GM12878 (cell line): ENCODE results near the gene FLT1. TPM values are rescaled to one million over a fixed set of nuclear protein-coding genes. Genes with fewer than 3 reads are reported as not detected.
A peak's percentile ranks its signal among the peaks of the same experiment; 100 is the strongest.

Experiments
- CBFB ChIP-seq: IDR thresholded peaks from 2 replicates; pipeline ENCODE4 v1.6.1; 2016; ENCODE audit warnings: antibody characterized with exemption, low read depth
- CHD1 ChIP-seq: IDR thresholded peaks from 2 replicates; pipeline ENCODE4 v1.6.1; 2012; ENCODE audit warnings: low read depth, low read length, improper control_type of control experiment
- CHD2 ChIP-seq: IDR thresholded peaks from 2 replicates; pipeline ENCODE4 v1.6.1; 2011; ENCODE audit warnings: low read depth, low read length, improper control_type of control experiment, borderline replicate concordance
- FOXM1 ChIP-seq: IDR thresholded peaks from 2 replicates; pipeline ENCODE4 v1.6.1; 2012; ENCODE audit warnings: low read depth, mild to moderate bottlenecking, inconsistent platforms, low read length, moderate library complexity
- GATAD2B ChIP-seq: fragments of 450-650 bp; conservative IDR thresholded peaks from 2 replicates; pipeline ENCODE4 v1.6.1; 2017; ENCODE audit warnings: low read depth, mild to moderate bottlenecking, moderate library complexity
- HDGF ChIP-seq: fragments of 450-650 bp; IDR thresholded peaks from 2 replicates; pipeline ENCODE4 v1.6.1; 2016; ENCODE audit warnings: antibody characterized with exemption
- MTA2 ChIP-seq: fragments of 450-650 bp; IDR thresholded peaks from 2 replicates; pipeline ENCODE4 v1.6.1; 2016; ENCODE audit warnings: low read depth, mild to moderate bottlenecking, moderate library complexity
- NRF1 ChIP-seq: conservative IDR thresholded peaks from 2 replicates; pipeline ENCODE4 v1.6.1; 2011; ENCODE audit warnings: mild to moderate bottlenecking, low read depth, low read length, improper control_type of control experiment
- POLR2AphosphoS5 ChIP-seq: IDR thresholded peaks from 2 replicates; pipeline ENCODE4 v1.6.1; 2011; ENCODE audit warnings: mild to moderate bottlenecking, low read length, inconsistent platforms
- RAD21 ChIP-seq: IDR thresholded peaks from 2 replicates; pipeline ENCODE4 v1.6.1; 2011; ENCODE audit warnings: mild to moderate bottlenecking, low read depth, low read length, moderate library complexity; ENCODE audit not compliant: insufficient read depth
- RELA ChIP-seq: fragments of 450-650 bp; IDR thresholded peaks from 2 replicates; pipeline ENCODE4 v1.8.0; 2014; ENCODE audit warnings: borderline replicate concordance; ENCODE audit not compliant: partially characterized antibody
- SIX5 ChIP-seq: IDR thresholded peaks from 2 replicates; pipeline ENCODE4 v1.6.1; 2011; ENCODE audit warnings: mild to moderate bottlenecking, low read depth, low read length, moderate library complexity; ENCODE audit not compliant: severe bottlenecking
- SMARCA5 ChIP-seq: fragments of 450-650 bp; IDR thresholded peaks from 2 replicates; pipeline ENCODE4 v1.6.1; 2017; ENCODE audit warnings: mild to moderate bottlenecking
- SMC3 ChIP-seq: IDR thresholded peaks from 2 replicates; pipeline ENCODE4 v1.6.1; 2011; ENCODE audit warnings: low read length, improper control_type of control experiment, borderline replicate concordance
- STAT1 ChIP-seq: fragments of 450-650 bp; conservative IDR thresholded peaks from 2 replicates; pipeline ENCODE4 v1.6.1; 2014; ENCODE audit warnings: antibody characterized with exemption, mild to moderate bottlenecking
- TAF1 ChIP-seq: IDR thresholded peaks from 2 replicates; pipeline ENCODE4 v1.6.1; 2011; ENCODE audit warnings: mild to moderate bottlenecking, low read depth, low read length, borderline replicate concordance
- ZNF622 ChIP-seq: fragments of 450-650 bp; IDR thresholded peaks from 2 replicates; pipeline ENCODE4 v1.6.1; 2017; ENCODE audit warnings: mild to moderate bottlenecking, inconsistent platforms
- polyA plus RNA-seq, 11 experiments: library from polyadenylated mRNA; depleted of rRNA in 4 of 11; unstranded in 6 of 11; stranded (reverse) in 5 of 11; fragments of >200 nt; fragmentation: Nextera tagmentation in 4 of 11; fragmentation: Illumina TruSeq in 1 of 11; extraction: Ambion mirVana in 4 of 11; extraction: Trizol in 1 of 11; gene quantifications; 1 replicate in 1 of 11; 2 replicates in 10 of 11; pipeline versions ENCODE4 v1.2.1 to v1.2.3, GENCODE V29; 2011 to 2016; ENCODE audit warnings: inconsistent platforms in 2 of 11, missing spikeins in 2 of 11, low read depth in 1 of 11
- total RNA-seq, 4 experiments: library from RNA; depleted of rRNA in 3 of 4; stranded (reverse); fragments of >200 nt in 3 of 4; fragmentation: Illumina TruSeq in 1 of 4; extraction: Trizol in 1 of 4; gene quantifications; 2 replicates each; pipeline versions ENCODE4 v1.2.1 to v1.2.3, GENCODE V29; 2013 to 2021
- TF ChIP-seq, protein P1 (sequence below): IDR thresholded peaks from 2 replicates; pipeline ENCODE4 v1.6.1; 2011; ENCODE audit warnings: borderline replicate concordance, low read depth, mild to moderate bottlenecking, moderate library complexity, mixed read lengths, low read length; ENCODE audit not compliant: insufficient read depth; ENCODE audit errors: extremely low read length
- TF ChIP-seq, protein P2 (sequence below): fragments of 450-650 bp; IDR thresholded peaks from 2 replicates; pipeline ENCODE4 v1.6.1; 2018; ENCODE audit warnings: mild to moderate bottlenecking, low read depth, moderate library complexity; ENCODE audit not compliant: partially characterized antibody
- TF ChIP-seq, protein P3 (sequence below): IDR thresholded peaks from 2 replicates; pipeline ENCODE4 v1.6.1; 2012; ENCODE audit warnings: low read depth, low read length, improper control_type of control experiment
- TF ChIP-seq, protein P4 (sequence below): IDR thresholded peaks from 2 replicates; pipeline ENCODE4 v1.6.1; 2012; ENCODE audit warnings: improper control_type of control experiment, low read depth, low read length; ENCODE audit not compliant: insufficient replicate concordance

The FLT1 gene
- total and polyA plus RNA-seq, 10 of the 15 experiments (the other 5 are each of a cell fraction or from before 2014, with no cell fraction given) = 0.55 to 5.6 (median 0.84) TPM

DNA sequence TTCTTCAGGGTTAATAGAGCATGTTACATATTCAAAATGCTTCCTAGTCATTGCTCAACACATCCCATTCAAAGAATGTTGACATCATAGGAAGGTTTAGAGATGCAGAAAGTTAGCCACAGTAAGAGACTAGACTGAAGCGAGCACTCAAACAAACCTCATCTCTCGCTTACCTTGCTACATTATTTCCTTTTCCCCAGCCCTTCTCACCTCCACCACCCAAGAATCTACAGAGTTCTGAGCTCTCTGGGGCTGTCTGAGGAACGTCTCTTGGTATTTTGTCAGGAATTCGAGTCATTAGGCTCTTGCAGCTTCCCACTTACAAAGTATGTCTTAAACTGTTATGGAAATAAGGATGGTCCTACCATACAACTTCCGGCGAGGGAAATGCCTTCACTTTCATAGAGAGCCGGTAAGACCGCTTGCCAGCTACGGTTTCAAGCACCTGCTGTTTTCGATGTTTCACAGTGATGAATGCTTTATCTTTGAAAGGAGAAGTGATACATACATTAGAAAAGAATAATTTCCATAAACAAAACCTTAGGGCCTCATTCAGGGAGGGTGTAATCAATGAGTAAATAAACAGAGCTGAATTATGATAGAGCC, 65.1 kb downstream of the FLT1 start (continued):
- TF ChIP-seq, protein P1, sequence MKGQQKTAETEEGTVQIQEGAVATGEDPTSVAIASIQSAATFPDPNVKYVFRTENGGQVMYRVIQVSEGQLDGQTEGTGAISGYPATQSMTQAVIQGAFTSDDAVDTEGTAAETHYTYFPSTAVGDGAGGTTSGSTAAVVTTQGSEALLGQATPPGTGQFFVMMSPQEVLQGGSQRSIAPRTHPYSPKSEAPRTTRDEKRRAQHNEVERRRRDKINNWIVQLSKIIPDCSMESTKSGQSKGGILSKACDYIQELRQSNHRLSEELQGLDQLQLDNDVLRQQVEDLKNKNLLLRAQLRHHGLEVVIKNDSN = no peak
- TF ChIP-seq SMC3 = peak; percentile 27
- no peak for TF ChIP-seq SMARCA5
- TF ChIP-seq POLR2AphosphoS5 = peak; percentile 84
- no peak for TF ChIP-seq CHD1
- no peak; the same call in 1 of the 2 replicates for TF ChIP-seq TAF1
- TF ChIP-seq RELA = no peak
- TF ChIP-seq SIX5 = no peak
- TF ChIP-seq CBFB = peak; percentile 17; the same call in 1 of the 2 replicates
- TF ChIP-seq NRF1 = no peak
- peak; percentile 42 for TF ChIP-seq FOXM1
- TF ChIP-seq, protein P2, sequence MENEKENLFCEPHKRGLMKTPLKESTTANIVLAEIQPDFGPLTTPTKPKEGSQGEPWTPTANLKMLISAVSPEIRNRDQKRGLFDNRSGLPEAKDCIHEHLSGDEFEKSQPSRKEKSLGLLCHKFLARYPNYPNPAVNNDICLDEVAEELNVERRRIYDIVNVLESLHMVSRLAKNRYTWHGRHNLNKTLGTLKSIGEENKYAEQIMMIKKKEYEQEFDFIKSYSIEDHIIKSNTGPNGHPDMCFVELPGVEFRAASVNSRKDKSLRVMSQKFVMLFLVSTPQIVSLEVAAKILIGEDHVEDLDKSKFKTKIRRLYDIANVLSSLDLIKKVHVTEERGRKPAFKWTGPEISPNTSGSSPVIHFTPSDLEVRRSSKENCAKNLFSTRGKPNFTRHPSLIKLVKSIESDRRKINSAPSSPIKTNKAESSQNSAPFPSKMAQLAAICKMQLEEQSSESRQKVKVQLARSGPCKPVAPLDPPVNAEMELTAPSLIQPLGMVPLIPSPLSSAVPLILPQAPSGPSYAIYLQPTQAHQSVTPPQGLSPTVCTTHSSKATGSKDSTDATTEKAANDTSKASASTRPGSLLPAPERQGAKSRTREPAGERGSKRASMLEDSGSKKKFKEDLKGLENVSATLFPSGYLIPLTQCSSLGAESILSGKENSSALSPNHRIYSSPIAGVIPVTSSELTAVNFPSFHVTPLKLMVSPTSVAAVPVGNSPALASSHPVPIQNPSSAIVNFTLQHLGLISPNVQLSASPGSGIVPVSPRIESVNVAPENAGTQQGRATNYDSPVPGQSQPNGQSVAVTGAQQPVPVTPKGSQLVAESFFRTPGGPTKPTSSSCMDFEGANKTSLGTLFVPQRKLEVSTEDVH = no peak
- TF ChIP-seq RAD21 = no peak
- TF ChIP-seq STAT1 = no peak
- TF ChIP-seq, protein P3, sequence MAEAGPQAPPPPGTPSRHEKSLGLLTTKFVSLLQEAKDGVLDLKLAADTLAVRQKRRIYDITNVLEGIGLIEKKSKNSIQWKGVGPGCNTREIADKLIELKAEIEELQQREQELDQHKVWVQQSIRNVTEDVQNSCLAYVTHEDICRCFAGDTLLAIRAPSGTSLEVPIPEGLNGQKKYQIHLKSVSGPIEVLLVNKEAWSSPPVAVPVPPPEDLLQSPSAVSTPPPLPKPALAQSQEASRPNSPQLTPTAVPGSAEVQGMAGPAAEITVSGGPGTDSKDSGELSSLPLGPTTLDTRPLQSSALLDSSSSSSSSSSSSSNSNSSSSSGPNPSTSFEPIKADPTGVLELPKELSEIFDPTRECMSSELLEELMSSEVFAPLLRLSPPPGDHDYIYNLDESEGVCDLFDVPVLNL = no peak
- TF ChIP-seq, protein P4, sequence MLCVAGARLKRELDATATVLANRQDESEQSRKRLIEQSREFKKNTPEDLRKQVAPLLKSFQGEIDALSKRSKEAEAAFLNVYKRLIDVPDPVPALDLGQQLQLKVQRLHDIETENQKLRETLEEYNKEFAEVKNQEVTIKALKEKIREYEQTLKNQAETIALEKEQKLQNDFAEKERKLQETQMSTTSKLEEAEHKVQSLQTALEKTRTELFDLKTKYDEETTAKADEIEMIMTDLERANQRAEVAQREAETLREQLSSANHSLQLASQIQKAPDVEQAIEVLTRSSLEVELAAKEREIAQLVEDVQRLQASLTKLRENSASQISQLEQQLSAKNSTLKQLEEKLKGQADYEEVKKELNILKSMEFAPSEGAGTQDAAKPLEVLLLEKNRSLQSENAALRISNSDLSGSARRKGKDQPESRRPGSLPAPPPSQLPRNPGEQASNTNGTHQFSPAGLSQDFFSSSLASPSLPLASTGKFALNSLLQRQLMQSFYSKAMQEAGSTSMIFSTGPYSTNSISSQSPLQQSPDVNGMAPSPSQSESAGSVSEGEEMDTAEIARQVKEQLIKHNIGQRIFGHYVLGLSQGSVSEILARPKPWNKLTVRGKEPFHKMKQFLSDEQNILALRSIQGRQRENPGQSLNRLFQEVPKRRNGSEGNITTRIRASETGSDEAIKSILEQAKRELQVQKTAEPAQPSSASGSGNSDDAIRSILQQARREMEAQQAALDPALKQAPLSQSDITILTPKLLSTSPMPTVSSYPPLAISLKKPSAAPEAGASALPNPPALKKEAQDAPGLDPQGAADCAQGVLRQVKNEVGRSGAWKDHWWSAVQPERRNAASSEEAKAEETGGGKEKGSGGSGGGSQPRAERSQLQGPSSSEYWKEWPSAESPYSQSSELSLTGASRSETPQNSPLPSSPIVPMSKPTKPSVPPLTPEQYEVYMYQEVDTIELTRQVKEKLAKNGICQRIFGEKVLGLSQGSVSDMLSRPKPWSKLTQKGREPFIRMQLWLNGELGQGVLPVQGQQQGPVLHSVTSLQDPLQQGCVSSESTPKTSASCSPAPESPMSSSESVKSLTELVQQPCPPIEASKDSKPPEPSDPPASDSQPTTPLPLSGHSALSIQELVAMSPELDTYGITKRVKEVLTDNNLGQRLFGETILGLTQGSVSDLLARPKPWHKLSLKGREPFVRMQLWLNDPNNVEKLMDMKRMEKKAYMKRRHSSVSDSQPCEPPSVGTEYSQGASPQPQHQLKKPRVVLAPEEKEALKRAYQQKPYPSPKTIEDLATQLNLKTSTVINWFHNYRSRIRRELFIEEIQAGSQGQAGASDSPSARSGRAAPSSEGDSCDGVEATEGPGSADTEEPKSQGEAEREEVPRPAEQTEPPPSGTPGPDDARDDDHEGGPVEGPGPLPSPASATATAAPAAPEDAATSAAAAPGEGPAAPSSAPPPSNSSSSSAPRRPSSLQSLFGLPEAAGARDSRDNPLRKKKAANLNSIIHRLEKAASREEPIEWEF = peak; percentile 95
- no peak; the same call in 1 of the 2 replicates for TF ChIP-seq GATAD2B
- TF ChIP-seq ZNF622 = no peak
- no peak for TF ChIP-seq CHD2
- TF ChIP-seq HDGF = 0 out of 2 replicates have a peak, but pooled peaks have one; percentile 11
- TF ChIP-seq MTA2 = peak; percentile 69
